Activated CD4-positive, alpha-beta T cell treated with anti-CD3 and anti-CD28 coated beads, Interleukin-2, amount 50 U/mL, for 4 hours (primary cell): ENCODE measurements around the gene FSCB.
"Not testable (repeated sequence)": the region's sequence is repeated elsewhere in the genome, so short reads cannot be mapped to it uniquely, and the experiment has no call there.

Experiments used
- DNase-seq, 2 experiments: peaks; one replicate each; pipeline ENCODE4 v3.0.0-alpha.2; 2020

FSCB gene, protein sequence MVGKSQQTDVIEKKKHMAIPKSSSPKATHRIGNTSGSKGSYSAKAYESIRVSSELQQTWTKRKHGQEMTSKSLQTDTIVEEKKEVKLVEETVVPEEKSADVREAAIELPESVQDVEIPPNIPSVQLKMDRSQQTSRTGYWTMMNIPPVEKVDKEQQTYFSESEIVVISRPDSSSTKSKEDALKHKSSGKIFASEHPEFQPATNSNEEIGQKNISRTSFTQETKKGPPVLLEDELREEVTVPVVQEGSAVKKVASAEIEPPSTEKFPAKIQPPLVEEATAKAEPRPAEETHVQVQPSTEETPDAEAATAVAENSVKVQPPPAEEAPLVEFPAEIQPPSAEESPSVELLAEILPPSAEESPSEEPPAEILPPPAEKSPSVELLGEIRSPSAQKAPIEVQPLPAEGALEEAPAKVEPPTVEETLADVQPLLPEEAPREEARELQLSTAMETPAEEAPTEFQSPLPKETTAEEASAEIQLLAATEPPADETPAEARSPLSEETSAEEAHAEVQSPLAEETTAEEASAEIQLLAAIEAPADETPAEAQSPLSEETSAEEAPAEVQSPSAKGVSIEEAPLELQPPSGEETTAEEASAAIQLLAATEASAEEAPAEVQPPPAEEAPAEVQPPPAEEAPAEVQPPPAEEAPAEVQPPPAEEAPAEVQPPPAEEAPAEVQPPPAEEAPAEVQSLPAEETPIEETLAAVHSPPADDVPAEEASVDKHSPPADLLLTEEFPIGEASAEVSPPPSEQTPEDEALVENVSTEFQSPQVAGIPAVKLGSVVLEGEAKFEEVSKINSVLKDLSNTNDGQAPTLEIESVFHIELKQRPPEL

DNA sequence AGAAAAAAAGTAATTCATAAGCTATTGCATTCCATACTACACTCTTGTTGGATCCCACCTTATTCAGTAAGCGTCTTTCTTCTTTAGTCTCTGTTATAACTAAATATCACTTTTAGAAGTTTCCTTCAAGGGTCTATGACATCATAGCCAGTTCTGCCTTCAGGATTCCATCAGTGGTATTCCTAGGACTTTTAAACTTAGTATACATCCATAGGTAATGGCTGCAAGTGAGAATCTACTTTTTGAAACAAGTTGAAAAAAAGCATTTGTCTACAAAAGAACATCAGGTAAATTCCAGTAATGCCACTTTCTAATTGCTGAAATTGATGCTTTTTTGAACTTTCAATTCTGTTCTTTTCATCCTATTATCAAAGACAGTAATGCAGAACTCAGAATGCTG, at the start of gene FSCB:
TSS of gene FSCB (minus strand) at position 101 of the 400 bp plus-strand sequence. CDS start 296 bp downstream, outside the sequence.
- no peak for DNase-seq

DNA sequence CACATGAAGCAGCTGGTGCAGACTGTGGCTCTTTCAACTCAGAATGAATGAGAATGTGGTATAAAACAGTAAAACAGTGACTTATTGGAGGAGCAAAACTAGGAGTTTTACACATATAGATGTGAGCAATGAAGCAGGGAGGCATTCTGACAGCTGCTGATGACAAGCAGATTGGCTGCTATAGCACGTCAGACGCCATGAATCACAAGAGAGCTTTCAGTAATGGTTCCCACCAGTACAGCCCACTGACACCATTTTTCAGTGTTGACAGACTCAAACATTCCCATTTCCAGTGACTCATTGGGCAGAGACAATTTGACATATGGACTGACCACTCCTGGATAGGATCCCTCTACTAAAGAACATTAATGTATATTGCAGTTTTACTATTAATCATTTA, 24.6 kb upstream of the FSCB start:
- DNase-seq: no peak

DNA sequence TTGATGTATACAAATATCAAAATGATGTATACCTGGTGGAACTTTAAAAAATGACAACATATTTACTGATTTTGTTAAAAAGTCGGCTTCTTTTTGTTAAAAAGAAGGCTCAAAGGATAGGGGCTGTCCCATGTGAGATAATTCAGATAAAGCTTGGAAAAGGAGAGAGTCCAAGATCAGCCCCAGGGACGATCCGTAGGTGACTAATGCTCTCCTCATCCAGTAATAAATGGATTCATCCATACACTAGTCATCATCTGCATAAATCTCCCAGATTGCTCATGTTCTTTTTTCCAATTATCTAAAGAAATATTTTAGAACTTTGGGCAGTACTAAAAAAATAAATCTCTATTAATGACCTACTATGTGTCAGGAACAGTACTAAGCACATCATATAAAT, 23.4 kb upstream of the FSCB start:
- DNase-seq: no peak

DNA sequence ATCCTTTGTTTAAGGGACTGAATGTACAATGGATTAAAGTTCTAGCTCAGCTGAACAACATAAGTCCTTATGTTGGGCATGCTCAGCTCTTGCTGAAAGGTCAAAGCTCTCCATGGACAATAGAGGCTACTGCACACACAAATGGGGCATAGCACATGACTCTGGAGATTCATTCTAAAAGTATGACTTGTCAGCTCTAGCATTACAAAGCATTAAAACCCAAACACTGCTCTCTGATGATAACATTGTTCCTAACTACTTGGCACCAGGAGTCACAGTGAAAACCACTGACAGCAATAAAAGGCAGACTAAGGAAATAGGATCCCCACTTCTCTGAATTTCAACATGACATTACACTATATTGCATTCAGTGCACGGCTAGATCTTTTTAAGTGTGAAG, 21.9 kb upstream of the FSCB start:
- DNase-seq: no peak

DNA sequence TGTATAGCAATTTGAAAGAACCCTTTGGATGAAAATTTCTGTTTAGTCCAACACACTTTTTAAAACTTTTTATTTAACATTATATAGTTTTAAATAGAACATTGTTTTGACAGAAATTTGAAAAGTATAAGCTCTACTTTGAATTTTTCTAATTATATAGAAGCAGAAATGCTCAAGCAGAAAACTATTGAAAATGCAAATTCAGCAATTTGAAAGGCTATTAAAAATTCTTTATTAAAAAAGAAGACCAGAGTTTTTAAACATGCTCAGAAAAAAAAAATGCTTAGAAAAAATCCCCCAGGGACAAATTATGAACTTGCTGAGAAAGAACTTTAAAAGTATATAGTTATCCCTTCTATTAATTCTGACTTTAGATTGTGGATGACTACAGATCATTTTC, 21.1 kb upstream of the FSCB start:
- no peak for DNase-seq

DNA sequence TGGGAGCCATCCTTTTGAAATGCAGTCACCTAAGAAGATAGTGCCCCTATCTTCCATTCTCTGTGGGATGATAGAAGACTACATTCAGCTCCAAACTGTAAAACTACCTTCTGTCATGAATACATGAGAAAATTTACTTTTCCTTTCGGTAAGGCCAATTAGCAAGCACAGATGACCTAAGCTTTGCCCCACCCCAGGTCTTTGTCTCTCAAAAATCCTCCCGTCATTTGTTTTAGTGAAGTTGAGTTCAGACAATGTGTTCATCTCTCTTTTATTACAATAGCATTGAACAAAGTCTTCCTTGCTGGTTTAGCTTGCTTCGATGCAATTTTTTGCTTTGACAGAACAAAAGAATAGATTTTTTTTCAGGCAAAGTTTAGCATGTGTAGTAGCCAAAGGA, 18.2 kb upstream of the FSCB start:
- no peak for DNase-seq

DNA sequence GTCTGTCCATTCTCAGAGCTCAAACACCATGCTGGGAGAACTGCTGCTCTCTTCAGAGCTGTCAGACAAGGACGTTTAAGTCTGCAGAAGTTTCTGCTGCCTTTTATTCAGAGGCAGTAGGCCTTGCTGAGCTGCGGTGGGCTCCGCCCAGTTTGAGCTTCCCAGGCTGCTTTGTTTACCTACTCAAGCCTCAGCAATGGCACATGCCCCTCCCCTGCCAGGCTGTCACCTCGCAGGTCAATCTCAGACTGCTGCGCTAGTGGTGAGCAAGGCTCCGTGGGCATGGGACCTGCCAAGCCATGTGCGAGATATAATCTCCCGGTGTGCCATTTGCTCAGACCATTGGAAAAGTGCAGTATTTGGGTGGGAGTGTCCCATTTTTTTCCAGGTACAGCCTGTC, 8.6 kb upstream of the FSCB start:
- DNase-seq: not testable (repeated sequence)

DNA sequence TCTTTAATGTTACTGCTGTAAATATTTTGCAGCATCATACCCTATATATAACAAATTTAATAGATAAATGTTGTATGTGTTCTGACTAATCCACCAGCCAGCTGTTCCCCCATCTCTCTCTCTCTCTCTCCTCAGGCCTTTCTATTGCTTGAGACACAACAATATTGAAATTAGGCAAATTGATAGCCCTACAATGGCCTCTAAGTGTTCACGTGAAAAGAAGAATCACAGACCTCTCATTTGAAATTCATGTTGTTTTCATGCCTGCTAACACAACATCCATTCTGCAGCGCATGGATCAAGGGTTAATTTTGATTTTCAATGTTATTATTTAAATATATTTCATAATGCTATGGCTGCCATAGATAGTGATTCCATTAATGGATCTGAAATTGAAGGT, 1.8 kb upstream of the FSCB start:
- DNase-seq: no peak

DNA sequence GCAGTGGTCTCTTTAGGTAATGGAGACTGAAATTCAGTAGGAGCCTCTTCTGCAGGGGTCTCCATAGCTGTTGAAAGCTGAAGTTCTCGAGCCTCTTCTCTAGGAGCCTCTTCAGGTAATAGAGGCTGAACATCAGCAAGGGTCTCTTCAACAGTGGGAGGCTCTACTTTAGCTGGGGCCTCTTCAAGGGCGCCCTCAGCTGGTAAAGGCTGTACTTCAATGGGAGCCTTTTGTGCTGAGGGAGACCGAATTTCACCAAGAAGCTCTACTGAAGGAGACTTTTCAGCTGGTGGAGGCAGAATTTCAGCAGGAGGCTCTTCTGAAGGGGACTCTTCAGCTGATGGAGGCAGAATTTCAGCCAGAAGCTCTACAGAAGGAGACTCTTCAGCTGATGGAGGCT, 1.5 kb downstream of the FSCB start:
- DNase-seq: no peak

DNA sequence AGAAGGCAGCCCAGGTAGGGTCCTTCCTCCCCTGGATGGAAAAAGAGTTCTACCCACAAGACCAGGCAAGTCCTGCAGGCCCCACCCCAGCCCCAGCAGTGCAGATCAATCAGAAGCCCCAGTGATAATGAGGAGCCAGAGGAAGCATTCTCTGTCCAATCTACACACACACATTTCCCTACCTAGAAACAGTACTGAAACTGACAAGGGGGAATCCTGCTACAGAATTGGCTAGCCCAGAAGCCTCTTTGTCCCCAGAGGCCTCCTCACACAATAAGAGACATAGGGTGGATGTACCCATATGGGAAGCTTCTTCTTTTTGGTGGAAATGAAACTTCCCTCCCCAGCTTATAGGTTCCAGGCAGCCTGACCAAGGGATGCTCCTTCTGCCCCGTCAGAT, 9.9 kb downstream of the FSCB start:
- no peak for DNase-seq

DNA sequence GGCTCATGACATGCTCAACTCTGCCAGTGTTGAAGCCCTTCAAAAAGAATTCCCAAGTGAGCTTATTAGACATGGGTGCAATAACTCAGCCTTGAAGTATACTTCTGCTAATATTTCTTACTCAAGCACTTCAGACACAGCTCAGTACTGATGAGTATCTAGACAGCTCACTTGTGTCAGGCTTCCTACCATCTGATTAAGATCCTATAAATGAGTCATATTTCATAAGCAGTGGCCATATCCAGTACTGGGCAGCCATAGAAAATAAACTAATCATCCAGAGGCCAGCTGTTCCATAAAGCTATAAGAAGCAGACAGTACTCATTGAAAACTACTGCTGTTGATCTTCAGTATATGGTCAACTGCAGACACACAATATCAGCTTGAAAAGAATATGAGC, 12.9 kb downstream of the FSCB start:
- no peak for DNase-seq

DNA sequence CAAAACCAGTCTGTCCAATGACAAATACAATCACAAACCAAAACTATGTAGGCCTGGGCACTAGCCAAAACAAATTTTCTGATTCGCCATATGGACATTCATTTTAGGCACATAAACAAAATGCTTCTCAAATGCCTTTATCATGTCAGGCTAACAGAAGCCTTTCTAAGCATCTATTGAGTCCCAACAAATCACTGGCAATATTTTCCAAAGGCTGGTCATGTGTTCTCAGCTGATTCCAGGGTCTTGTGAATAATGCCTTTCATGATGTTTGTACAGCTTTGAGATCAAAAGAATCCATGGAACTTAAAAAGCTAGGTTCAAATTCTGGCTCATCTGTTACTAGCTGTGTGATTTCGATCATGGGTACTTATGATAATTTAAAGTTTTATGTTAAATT, 16.1 kb downstream of the FSCB start:
- no peak for DNase-seq

DNA sequence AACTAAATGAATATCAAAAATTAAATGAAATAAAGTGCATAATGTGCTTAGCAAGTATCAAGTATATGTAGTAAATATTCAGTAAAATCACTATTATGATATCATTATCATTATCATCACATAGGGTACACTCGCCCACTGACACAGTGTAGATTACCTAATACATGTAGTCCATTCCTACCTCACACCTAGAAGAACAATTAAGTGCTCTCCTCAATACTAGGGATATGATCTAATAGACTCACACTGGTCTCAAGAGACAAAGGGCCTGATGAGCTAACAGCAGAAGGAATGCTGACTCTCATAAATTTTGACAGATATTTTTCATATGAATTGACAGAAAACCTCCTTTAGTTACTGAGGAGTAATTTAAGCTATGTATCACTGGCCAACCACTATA, 29.1 kb downstream of the FSCB start:
- DNase-seq: no peak

DNA sequence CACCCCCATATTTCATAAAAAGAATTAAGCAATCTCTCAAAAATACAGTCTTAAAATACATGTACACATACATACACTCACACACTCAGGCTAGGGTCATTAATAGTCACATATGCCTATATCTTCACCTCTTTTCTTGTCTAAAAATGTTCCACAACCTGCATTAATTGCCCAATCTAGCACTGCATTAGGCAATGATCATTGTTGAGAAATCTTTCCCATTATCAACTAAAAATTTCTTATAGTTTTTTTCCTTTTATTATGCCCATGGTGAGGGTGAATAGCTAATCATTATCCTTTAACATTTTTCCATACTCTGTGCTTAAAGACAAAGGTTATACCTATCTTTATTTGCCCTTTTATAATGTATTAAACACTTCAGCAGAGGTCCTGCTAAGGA, 38.3 kb downstream of the FSCB start:
- no peak for DNase-seq

DNA sequence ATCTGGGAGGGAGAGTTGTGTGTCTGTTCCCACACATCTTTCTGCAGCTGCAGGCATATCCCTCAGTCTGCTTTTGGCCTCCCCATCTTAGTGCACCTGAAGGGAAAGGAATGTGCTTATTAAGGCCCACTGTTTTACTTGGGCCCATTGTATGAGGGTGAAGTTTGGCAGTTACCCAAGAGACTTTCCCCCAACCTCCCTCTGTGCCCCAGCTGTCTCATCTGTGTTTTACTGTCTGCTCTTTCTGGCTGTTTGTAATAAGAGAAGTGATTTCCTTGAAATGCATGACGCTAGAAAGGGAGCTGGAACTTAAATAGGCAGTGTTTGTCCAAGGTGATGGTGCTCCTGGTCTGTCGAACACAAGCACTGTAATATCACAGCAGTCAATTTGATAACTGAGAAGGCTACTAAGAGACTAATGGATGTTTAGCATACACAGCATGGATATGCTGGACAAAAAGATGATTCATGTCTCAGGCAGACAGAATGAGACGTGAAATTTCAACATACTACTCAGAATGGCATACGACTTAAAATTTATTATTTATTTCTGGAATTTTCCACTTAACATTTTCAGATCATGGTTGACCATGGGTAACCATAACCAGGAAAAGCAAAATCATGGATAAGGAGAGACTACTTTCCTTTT, 43.6 kb downstream of the FSCB start:
- no peak for DNase-seq

DNA sequence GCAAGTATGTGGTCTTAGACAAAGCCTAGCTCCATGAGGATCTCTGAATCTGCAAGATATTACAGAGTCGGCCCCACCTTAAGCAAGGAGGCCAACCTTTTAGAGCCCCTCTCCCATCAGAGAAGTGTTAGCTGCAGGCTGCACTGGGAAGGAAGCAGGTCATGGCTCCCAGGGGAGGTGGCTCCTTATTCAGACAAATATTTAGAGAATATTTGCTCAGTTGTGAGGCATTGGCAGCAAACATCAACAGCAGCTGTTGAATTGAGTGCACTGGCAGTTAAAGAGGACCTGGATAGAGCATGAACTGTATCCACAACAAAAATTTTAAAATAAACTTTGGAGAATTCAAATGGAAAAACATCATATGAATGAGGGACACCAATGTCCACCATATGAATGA, 44.7 kb downstream of the FSCB start:
- DNase-seq: no peak

DNA sequence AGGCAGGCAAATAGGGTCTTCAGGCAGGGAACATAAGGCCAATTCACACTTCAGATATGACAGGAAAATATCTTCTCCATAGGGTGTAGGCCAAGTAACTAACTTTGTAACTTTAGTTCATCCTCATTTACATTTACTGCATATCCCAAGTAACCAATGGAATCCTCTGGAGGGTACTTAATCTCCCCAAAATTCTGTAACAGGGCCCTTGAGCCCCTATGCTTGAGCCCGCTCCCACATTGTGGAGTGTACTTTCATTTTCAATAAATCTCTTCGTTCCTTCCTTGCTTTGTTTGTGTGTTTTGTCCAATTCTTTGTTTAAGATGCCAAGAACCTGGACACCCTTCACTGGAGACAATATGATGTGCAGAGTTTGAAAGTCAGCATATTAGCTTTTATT, 45.3 kb downstream of the FSCB start:
- DNase-seq: no peak
